Left lung (tissue), 10 donors: ENCODE results near the gene POLR2I. TPM values are rescaled to one million over a fixed set of nuclear protein-coding genes. Genes with fewer than 3 reads are reported as not detected.

Source experiments
- ATAC-seq: fragments of 200-7000 bp; cut with Tn5 transposase; one replicate; pipeline ENCODE4 v1.9.1; 2020; ENCODE audit warnings: moderate library complexity
- DNase-seq, 4 donors: peaks; one replicate each; pipeline ENCODE4 v3.0.0-alpha.2; 2013 to 2020
- H3K27ac ChIP-seq, 2 donors: fragments of 200-600 bp; sonication (generic) in 1 of 2; one replicate each; pipeline versions ENCODE4 v1.5.0 to v1.8.0; 2020 to 2021
- H3K27me3 ChIP-seq, 2 donors: fragments of 200-600 bp; sonication (generic) in 1 of 2; one replicate each; pipeline versions ENCODE4 v1.5.0 to v1.8.0; 2020 to 2021
- H3K36me3 ChIP-seq, 2 donors: fragments of 200-600 bp; sonication (generic) in 1 of 2; one replicate each; pipeline versions ENCODE4 v1.5.0 to v1.8.0; 2020 to 2021
- H3K4me1 ChIP-seq, 2 donors: fragments of 200-600 bp; one replicate each; pipeline ENCODE4 v1.8.0; 2021
- H3K4me3 ChIP-seq, 2 donors: fragments of 200-600 bp; sonication (generic) in 1 of 2; one replicate each; pipeline versions ENCODE4 v1.5.0 to v1.8.0; 2020 to 2021; ENCODE audit warnings: mild to moderate bottlenecking in 1 of 2
- H3K9me3 ChIP-seq, 2 donors: fragments of 200-600 bp; sonication (generic) in 1 of 2; one replicate each; pipeline versions ENCODE4 v1.5.0 to v1.8.0; 2020 to 2021
- CTCF ChIP-seq, 2 donors: fragments of 200-600 bp; sonication (generic) in 1 of 2; IDR thresholded peaks; one replicate each; pipeline versions ENCODE4 v1.5.0 to v1.8.0; 2021; ENCODE audit warnings: antibody characterized with exemption in 2 of 2
- intact Hi-C, 2 donors: fragments of 100-400 bp; cut with DNase I; formaldehyde crosslinking; loops; one replicate each; pipeline versions ENCODE4 v1.11.2 to v1.14.2; 2022
- polyA plus RNA-seq, 6 donors: library from polyadenylated mRNA; unstranded; fragments of 120-200 nt; gene quantifications; one replicate each; pipeline ENCODE4 v1.2.1, GENCODE V29; 2013; ENCODE audit not compliant: insufficient read length in 6 of 6
- total RNA-seq, 2 donors: library from RNA; stranded (reverse); fragmentation: NEBNext Ultra II Directional; extraction: Animal tissue kit (Norgen Biotek cat#: 25700); gene quantifications; one replicate each; pipeline ENCODE4 v1.2.1, GENCODE V29; 2021
- donor health status: DM: no; HTN: yes; CAD: no.
- donor health status: DM: no; HTN: no; CAD: no.

The POLR2I gene
- total and polyA plus RNA-seq, 8 donors = 35.8 to 52.4 (median 45.7) TPM

GRCh38 chr19:36153126-36153525, 38.5 kb upstream of the POLR2I start:
- H3K4me3 ChIP-seq = peak overlapping the region in 1 of 2 donors; percentile 46
- DNase-seq (peak in 1 of 4 donors; percentile 41), ATAC-seq (no peak)
- no peak for TF ChIP-seq CTCF (IDR thresholded peaks at IDR 0.05)
- intact Hi-C loops = no loop called here
- H3K27ac ChIP-seq = peak overlapping the region; percentile 86 to 92
- H3K27me3 ChIP-seq = no peaks in the 10 kb centered on the region
- H3K36me3 ChIP-seq = peaks cover 0 to 45% of the 10 kb centered on the region in 2 donors
- peaks cover 0 to 22% of the 10 kb centered on the region in 2 donors for H3K4me1 ChIP-seq
- no peaks in the 10 kb centered on the region for H3K9me3 ChIP-seq

- DNase-seq (peak; percentile 57 to 76 (median 74)), ATAC-seq (peak; percentile 76)
- Histone ChIP-seq H3K36me3 (peaks cover 0 to 51% of the 10 kb centered on the region in 2 donors), H3K9me3 (no peaks in the 10 kb centered on the region), H3K4me1 (peaks cover 0 to 22% of the 10 kb centered on the region in 2 donors), H3K27ac (peak within 1 kb of the TSS; percentile 86 to 92), H3K27me3 (no peaks in the 10 kb centered on the region), H3K4me3 (peak within 1 kb of the TSS; percentile 43 to 46)
- intact Hi-C loops = no loop called here
- no peak for TF ChIP-seq CTCF (IDR thresholded peaks at IDR 0.05)
These were observed 37.8 kb upstream of the POLR2I start, which contains the start of gene COX7A1 for GRCh38 chr19:36152352-36153091. Gene COX7A1 (minus strand): TSS chr19:36152447. CDS start chr19:36152407, 40 bp downstream.

- Histone ChIP-seq H3K36me3 (peaks cover 0 to 57% of the 10 kb centered on the region in 2 donors), H3K27me3 (no peaks in the 10 kb centered on the region), H3K27ac (peak overlapping the region; percentile 86 to 92), H3K4me1 (peaks cover 0 to 22% of the 10 kb centered on the region in 2 donors), H3K9me3 (no peaks in the 10 kb centered on the region), H3K4me3 (peak overlapping the region; percentile 43 to 46)
- ATAC-seq (no peak), DNase-seq (no peak)
- intact Hi-C loops = no loop called here
- TF ChIP-seq CTCF (IDR thresholded peaks at IDR 0.05) = no peak
These were observed 37.3 kb upstream of the POLR2I start for GRCh38 chr19:36152019-36152351.

- Histone ChIP-seq H3K9me3 (no peaks in the 10 kb centered on the region), H3K27ac (peak overlapping the region; percentile 86 to 92), H3K4me3 (peak overlapping the region; percentile 43 to 46), H3K36me3 (peaks cover 0 to 63% of the 10 kb centered on the region in 2 donors), H3K27me3 (no peaks in the 10 kb centered on the region), H3K4me1 (peaks cover 0 to 22% of the 10 kb centered on the region in 2 donors)
- TF ChIP-seq CTCF (IDR thresholded peaks at IDR 0.05) = no peak
- DNase-seq (peak in 3 of 4 donors; percentile 55 to 83 (median 56)), ATAC-seq (peak; percentile 53)
- intact Hi-C loops = no loop called here
These were observed 36.7 kb upstream of the POLR2I start for GRCh38 chr19:36151144-36152018.

- no peak overlapping the region for H3K4me3 ChIP-seq
- peaks cover 0 to 22% of the 10 kb centered on the region in 2 donors for H3K4me1 ChIP-seq
- TF ChIP-seq CTCF (IDR thresholded peaks at IDR 0.05) = no peak
- H3K9me3 ChIP-seq = no peaks in the 10 kb centered on the region
- no peaks in the 10 kb centered on the region for H3K27me3 ChIP-seq
- ATAC-seq (no peak), DNase-seq (peak in 1 of 4 donors; percentile 52)
- H3K36me3 ChIP-seq = peaks cover 0 to 71% of the 10 kb centered on the region in 2 donors
- peak overlapping the region; percentile 86 to 92 for H3K27ac ChIP-seq
- intact Hi-C loops = no loop called here
These were observed 35.9 kb upstream of the POLR2I start for GRCh38 chr19:36150586-36150985.
